Measurements from ENCODE around the gene PLD2.

The PLD2 gene

DNA sequence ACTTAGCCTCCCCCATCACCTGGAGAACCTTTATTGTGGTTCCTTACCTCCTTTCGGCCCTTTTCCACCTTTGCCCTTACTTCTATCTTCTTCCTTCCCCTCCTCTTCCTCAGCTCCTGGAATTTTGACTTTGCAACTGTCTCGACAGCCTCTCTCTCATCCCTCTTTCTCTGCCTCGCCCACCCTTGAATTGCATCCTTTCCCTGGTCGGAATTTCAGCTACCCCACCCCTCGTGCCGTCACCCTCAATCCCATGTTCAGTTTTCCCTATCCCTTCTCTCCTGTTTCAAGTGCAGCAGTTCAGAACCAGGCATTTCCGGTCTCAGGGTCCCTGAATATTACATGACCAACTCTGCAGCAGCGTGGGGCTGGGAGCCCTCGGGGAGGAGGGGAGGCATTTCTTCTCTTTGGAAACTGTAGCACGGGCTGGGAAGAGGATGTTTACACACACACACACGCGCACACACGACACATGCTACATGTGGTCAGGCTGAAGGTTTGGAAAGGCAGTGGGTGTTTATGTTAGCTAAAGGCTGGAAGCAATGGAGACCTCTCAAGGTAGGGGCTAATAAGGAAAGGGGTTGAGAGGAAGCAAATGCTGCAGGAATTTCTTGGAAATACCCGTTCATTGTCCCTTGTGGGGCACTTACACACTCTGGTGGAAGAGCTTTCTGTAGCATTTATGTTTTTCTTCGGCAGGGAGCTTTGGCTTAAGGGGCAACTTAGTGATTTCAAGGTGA lies 27.2 kb downstream of the PLD2 start:
- peak; percentile 30 for DNase-seq (ENCODE audit: low spot score)

GRCh38 chr17:4834681-4835020 lies 27.7 kb downstream of the PLD2 start:
- DNase-seq (ENCODE audit: low spot score), result peak; percentile 31

DNA sequence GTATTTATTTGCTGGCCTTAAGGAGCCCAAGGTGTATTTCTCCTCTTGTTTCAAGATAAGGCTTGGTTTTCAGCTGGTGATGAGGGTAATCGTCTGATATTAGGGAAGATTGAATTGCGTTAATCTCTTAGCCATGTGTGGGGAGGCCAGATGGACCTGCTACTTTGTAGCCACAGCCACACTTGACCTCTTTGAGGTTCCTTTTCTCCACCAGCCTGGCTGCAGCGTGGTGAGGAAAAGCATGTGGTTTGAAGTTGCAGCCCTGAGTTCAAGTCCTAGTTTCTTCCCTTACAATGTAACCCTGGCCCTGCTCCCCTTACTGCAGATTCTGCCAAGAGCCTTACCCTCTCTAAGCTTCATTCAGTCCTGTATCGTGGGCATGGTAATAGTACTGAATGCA lies 29.3 kb downstream of the PLD2 start:
- no peak for DNase-seq (ENCODE audit: low spot score)

GRCh38 chr17:4837471-4838308 lies 30.7 kb downstream of the PLD2 start:
- DNase-seq (ENCODE audit: low spot score), result peak; percentile 41

DNA sequence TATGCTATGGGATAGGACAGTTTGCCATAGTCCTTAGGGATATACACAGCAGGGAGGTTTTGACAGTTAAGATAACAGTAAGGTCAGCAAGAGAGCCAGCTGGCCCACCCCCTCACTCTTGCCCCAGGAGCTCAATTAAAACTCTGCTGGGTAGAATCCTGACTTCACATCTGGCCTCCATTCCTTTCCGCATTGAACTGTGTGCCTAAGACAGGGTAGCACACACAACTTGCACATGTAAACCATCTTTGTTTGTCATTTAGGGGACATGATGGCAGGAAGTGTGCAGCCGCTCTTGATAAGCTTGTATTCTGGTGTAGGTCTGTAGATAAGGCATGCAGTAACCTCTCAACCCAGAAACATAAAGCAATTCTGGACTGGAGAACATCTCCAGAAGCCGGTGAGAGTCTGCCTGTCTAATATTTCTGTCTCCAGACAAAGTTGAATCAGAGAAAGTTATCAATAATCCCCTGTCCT lies 31.4 kb downstream of the PLD2 start:
- DNase-seq (ENCODE audit: low spot score), result no peak

DNA sequence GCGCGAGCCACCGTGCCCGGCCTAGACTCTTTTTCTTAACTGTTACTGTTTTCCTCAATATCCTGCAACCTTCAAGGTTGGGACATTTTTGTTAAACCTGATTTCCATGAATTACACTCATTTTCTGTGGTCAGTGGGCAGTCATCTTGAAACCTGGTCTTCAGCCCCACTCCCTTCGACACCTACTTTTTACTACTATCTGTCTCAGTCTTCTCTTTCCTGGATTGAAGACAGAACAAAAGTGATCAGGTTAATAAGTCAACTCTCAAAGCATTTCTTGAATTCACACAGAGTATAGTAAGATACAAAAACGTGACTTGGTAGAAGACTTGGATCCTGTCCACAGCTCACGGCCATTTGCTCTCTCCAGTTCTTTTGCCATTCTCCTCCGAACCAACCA lies 32.3 kb downstream of the PLD2 start:
- no peak for DNase-seq (ENCODE audit: low spot score)

DNA sequence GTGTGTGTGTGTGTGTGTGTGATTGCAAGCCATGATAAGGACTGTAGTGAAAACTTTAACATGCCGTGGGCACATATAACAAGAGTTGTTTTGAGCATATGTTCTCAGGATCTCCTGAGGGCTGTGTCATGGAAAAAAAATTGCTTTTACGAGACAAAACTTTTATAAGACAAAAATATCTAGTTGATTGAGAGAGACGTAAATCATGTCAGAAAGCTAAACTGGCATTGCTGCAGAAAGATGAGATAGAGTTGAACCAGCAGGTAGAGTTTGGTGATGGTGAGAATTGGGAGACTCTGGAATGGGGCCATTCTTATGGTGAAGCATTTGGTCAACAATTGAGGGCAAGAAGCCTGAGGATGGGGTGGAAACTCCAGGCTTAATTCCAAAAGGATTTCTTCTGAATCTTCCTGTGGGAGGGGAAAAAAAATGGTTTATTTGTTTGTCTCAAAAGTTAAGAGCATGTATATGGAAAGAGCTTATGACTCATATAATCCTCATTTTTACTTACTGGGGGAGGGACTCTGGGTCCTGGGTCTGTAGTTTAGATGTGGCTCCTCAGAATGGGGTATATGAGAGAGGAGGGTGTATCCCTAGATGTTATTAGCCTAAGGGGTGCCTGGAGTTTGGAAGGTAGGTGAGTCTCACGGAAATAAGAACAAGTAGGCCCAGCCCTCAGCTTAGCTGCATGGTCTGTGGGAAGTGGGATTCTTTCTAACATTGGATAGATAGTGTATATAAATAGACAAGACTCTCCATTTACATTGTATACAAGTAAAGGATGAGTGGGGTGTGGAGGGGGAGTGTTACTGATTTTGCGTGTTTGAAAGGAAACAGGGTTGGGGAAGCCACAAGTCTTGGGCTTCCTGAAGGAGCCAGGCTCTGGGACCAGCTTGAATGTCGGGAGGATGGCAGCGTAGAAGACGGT lies 33.3 kb downstream of the PLD2 start:
- no peak for DNase-seq (ENCODE audit: low spot score)

DNA sequence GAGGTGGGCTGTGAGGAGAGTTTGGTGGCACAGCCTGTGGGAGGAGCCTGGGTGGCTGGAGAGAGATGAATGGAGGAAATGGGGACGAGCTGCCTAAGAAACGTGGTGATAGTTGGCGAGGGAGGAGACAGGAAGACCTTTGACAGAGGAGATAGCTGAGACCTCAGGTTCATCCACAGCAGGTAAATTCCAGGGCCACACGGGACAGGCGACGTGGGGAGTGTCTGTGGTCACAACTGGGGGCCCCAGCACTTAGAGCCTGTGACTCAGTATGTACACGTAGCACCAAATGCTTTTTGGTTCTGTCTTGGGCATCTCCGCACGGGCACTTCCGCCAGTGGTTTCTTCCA lies 33.9 kb downstream of the PLD2 start:
- no peak for DNase-seq (ENCODE audit: low spot score)

- no peak for DNase-seq (ENCODE audit: low spot score)
These were observed 35.4 kb downstream of the PLD2 start for GRCh38 chr17:4842376-4842775.

DNA sequence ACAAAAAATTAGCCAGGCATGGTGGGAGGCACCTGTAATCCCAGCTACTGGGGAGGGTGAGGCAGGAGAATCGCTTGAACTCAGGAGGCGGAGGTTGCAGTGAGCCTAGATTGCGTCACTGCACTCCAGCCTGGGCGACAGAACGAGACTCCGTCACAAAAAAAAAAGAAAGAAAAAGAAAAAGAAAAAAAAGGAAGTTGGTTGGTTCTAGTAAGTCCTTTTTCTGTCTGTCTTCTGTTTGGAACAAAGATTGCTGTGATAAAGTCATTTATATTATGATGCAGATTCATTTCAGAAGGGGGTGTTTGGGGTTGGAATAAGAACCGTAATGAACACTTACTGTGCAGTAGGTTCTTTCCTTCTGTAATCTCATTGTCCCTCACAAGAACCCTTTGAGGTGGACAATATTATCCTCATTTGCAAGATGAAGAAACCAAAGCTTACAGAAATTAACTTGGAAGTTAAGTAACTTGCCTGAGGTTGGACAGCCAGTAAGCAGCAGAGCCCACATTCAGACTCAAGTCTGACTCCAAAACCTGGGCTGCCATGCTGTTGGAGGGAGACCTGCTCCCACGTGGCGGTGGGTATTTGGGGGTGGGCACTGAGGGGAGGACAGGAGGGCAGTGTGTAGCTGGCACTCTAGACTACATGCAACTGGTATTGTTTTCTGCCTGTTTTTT lies 36.5 kb downstream of the PLD2 start:
- no peak for DNase-seq (ENCODE audit: low spot score)

GRCh38 chr17:4845118-4845517 lies 38.2 kb downstream of the PLD2 start:
- no peak for DNase-seq (ENCODE audit: low spot score)

GRCh38 chr17:4846635-4847390 lies 39.9 kb downstream of the PLD2 start:
- DNase-seq (ENCODE audit: low spot score), result no peak

DNA sequence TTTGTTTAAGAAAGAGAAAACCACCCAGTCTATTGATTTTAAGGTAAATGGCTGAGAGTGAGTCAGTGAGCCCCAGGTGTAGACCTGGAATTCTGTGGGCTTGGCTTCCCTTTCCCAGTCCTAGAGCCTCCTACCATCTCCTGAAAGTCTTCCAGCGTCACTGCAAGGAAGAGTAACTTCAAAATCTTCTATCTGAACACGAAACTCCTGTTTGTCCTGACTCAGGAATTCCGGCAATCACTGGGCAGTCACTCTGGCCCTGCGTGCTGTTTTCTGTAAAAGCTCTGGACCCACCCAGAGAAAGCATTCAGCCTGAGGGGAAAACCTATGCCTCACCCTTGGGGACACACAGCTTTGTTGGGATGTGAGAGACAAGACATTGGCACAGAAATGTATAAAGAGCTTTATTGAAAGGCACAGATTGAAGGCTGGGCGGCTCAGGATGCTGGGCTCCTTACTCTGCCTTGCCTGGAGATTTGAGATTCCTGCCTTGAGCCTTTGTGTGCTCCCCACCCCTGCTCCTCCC lies 42.1 kb downstream of the PLD2 start:
- DNase-seq (ENCODE audit: low spot score), result no peak

- DNase-seq (ENCODE audit: low spot score), result no peak
These were observed 43.3 kb downstream of the PLD2 start for GRCh38 chr17:4850246-4850645.

GRCh38 chr17:4851084-4851483 lies 44.1 kb downstream of the PLD2 start:
- no peak for DNase-seq (ENCODE audit: low spot score)

- DNase-seq (ENCODE audit: low spot score), result peak; percentile 43
These were observed 45.7 kb downstream of the PLD2 start for GRCh38 chr17:4852567-4853207.

DNA sequence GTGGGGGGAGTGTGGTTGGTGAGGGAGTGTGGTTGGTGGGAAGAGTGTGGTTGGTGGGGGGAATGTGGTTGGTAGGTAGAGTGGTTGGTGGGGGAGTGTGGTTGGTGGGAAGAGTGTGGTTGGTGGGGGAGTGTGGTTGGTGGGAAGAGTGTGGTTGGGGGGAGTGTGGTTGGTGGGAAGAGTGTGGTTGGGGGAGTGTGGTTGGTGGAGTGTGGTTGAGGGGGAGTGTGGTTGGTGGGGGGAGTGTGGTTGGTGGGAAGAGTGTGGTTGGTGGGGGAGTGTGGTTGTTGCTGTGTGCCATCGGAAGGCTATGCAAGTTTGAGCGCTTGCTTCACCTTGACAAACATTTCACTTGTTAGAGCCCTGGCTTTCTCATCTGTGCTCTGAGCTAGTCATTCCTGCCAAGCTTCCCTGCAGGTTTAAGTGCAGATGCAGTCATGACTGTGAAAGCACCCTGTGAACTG lies 46.3 kb downstream of the PLD2 start:
- no peak for DNase-seq (ENCODE audit: low spot score)

DNA sequence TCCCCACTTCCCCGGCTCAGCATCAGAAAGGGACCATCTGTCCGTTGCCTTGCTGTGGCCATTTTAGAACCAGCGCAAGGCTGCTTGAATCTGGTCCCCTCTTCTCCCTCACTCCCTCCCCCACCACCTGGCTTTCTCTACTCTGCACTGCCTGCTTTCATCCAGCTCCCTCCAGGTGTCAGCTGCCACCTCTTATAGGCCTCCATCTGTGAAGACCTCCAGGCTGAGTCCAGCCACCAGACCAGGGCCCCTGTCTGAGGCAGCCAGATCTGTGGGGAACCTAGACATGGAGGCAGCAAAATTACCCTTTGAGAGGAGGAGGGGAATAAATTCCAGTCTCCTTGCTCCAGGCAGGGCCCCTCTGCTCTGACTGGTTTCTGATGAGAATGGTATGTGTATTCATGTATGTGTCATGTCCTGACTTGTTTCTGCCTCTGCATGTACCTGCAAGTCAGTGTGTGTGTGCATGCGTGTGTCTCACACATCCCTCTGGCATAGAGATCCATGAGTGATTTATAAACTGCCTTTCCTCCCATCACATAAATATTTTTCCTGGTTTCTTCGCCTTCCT lies 47.2 kb downstream of the PLD2 start:
- DNase-seq (ENCODE audit: low spot score), result peak; percentile 82

DNA sequence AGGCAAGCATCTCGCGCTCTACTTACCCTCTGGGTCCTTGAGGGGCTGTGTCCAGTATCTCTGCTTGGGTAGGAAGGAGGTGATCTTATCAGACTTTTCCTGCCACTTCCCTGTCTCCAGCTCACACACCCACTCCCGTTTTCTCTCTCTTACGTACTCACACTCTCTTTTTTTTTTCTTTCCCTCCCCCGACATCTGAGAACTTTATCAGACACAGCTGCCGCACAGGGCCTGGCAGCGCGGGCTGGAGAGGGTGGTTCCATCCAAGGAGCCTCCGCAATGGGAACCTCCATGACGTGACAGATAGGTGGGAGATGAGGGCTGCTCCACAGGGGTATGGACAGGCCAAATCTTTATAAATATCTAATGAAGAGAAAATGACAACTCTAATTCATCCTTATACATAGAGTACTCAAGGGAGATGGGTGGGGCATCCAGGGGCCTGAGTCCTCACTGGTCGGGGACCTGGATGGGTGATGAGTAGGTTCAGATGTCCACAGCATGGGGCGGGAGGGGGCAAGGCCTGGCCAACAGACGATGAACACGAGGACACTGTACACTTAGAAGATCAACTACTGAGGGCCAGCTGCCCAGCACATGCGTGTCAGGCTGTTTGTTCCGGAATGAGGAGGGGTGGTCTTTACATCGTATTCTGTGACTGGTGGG lies 49.5 kb downstream of the PLD2 start:
- no peak for DNase-seq (ENCODE audit: low spot score)

All from cerebellar cortex (tissue), 1 donor.